Mononuclear cell (primary cell): ENCODE results near the gene LILRB5. TPM values are rescaled to one million over a fixed set of nuclear protein-coding genes. Genes with fewer than 3 reads are reported as not detected.
"Not testable (repeated sequence)": the region's sequence is repeated elsewhere in the genome, so short reads cannot be mapped to it uniquely, and the experiment has no call there.

ENCODE experiments used
- H3K27me3 ChIP-seq: 2 replicates; pipeline ENCODE4 v1.6.0; 2011; ENCODE audit warnings: low read length, control low read depth; ENCODE audit not compliant: insufficient read depth
- H3K4me1 ChIP-seq: 2 replicates; pipeline ENCODE4 v1.5.1; 2011; ENCODE audit warnings: mild to moderate bottlenecking, low read length, control low read depth; ENCODE audit not compliant: insufficient read depth
- H3K4me3 ChIP-seq: 2 replicates; pipeline ENCODE4 v1.5.1; 2011; ENCODE audit warnings: mild to moderate bottlenecking, low read length, moderate library complexity
- H3K9me3 ChIP-seq: 2 replicates; pipeline ENCODE4 v1.5.1; 2011; ENCODE audit warnings: low read depth, mild to moderate bottlenecking, control low read depth, low read length
- total RNA-seq: library from RNA; depleted of rRNA; stranded (reverse); fragments of >200 nt; gene quantifications from one replicate; pipeline ENCODE4 v1.2.3, GENCODE V29; 2012

LILRB5 gene
- total RNA-seq, 1 donor, result 0.10 TPM

DNA sequence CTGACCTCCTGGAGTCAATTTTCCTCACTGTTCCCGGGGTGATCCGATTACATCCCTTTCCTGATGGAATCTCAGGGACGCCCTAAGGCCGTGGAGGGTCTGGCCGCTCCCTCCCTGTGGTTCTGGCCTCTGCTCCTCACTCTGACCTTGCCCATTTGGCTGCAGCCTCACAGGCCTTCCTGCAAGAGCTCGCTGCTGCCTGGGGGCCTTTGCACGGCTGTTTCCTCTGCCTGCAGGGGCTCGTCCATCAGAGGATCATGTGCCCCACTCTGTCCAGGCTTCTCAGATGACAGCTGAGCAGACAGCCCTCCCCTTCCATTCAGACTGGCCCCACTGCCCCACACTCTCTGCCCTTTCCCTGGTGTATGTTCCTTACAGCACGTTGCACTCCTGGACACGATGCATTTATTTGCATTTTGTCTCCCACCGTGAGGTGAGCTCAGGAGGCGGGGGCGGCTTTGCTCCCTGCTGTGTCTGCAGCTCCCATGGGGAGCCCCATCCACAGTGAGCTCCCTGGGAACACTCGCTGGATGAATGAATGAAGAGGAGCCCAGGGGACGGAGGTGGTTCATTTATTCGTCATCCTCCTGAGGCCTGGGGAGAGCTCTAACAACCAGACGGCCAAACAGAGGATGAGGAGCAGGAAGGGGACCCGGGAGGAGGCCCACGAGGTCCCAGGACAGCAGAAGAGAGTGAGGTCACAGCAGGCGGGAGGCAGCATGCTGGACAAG is 39.4 kb downstream of the LILRB5 start:
- not testable (repeated sequence) for H3K27me3 ChIP-seq, H3K4me1 ChIP-seq, H3K4me3 ChIP-seq, H3K9me3 ChIP-seq

DNA sequence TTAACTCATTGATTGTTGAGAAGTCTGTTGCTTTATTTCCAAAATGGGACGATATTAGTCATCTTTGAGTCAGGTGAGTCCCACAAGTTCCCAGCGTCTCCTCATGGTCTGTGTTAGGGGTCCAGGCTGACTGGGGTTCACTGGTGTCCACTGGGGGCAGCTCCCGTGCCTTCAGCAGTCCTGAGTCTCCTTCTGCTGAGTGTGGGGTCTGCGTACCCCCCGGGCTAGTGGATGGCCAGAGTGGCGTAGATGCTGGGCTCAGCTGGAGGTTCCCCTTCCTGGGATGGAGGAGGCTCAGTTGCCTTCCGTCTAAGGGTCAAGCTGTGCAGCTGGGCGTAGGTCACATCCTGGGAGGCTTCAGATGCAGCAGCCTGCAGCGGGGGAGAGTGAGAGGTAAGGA is 40.2 kb downstream of the LILRB5 start:
- Histone ChIP-seq H3K4me1 (peaks cover 6% of the 10 kb centered on the region), H3K4me3 (no peak overlapping the region), H3K9me3 (no peaks in the 10 kb centered on the region), H3K27me3 (no peaks in the 10 kb centered on the region)

DNA sequence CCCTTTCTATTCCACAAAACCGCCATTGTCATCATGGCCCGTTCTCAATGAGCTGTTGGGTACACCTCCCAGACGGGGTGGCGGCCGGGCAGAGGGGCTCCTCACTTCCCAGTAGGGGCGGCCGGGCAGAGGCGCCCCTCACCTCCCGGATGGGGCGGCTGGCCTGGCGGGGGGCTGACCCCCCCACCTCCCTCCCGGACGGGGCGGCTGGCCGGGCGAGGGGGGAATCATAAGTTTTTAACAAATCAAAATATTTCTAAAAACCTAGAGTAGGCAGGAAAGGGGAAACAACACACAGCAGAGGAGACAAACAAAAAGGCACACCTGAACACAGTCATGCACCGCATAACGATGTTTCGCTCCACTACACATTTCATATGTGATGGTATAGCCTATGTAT is 42.3 kb downstream of the LILRB5 start:
- not testable (repeated sequence) for H3K9me3 ChIP-seq, H3K27me3 ChIP-seq, H3K4me3 ChIP-seq
- H3K4me1 ChIP-seq, result peaks cover 26% of the 10 kb centered on the region

DNA sequence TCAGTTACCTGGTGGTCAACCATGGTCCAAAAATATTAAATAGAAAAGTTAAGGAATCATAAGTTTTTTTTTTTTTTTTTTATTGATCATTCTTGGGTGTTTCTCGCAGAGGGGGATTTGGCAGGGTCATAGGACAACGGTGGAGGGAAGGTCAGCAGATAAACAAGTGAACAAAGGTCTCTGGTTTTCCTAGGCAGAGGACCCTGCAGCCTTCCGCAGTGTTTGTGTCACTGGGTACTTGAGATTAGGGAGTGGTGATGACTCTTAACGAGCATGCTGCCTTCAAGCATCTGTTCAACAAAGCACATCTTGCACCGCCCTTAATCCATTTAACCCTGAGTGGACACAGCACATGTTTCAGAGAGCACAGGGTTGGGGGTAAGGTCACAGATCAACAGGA is 42.9 kb downstream of the LILRB5 start:
- peaks cover 32% of the 10 kb centered on the region for H3K4me1 ChIP-seq
- not testable (repeated sequence) for H3K9me3 ChIP-seq

DNA sequence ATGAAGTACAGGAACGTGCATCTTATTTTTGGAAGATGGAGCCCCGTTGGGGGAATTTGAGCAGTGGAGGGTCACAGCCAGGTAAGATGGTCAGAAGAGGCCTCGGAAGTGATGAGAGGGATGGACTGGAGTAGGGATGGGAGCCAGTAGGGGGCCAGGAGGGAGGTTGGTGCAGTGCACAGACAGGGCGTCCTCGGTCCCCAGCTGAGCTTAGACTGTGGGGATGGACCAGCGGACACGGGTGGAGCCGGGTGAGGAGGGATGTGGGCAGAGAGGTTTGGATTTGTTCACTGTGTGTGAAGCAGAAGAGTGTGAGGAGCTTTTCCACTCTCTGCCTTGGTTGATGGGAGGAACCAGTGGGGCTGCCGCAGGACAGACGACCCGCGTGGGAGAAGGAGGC is 45.8 kb downstream of the LILRB5 start:
- no peaks in the 10 kb centered on the region for H3K9me3 ChIP-seq
- H3K4me3 ChIP-seq, result no peak overlapping the region
- no peaks in the 10 kb centered on the region for H3K27me3 ChIP-seq
- peaks cover 61% of the 10 kb centered on the region for H3K4me1 ChIP-seq

More for the DNA sequence above, 42.9 kb downstream of the LILRB5 start:
- not testable (repeated sequence) for H3K27me3 ChIP-seq, H3K4me3 ChIP-seq

DNA sequence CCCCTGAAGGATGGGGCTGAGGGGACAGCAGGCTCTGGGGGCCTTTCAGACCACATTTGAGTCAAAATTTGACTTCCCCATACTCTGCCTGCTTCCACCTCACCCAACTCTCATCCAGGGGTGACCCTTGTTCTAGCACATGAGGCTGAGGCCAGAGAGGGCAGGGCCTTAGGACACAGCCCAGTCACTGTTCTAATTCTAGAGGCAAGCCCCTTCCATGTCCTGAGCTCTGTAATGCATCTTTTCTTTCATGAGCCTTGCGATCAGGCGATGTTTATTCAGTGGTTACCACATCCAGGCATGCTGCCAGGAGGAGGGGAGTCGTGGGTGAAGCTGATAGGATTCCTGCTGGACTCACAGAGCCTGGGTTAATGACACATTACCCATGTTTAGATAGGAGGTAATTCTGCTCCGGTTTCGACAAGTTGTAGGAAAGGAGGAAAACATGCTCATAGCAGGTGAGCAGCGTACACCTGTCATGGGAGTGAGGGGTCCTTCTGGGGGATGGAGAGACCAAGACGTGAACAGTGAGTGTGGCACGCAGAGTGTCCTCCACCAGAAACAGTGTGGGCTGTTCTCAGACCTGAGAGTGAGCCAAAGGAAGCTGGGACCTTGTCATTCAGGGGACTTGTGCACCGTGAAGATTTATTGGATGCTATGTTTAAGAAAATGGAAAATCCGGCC is 47.1 kb downstream of the LILRB5 start:
- Histone ChIP-seq H3K27me3 (no peaks in the 10 kb centered on the region), H3K4me3 (peak overlapping the region; percentile 7), H3K9me3 (no peaks in the 10 kb centered on the region), H3K4me1 (peaks cover 74% of the 10 kb centered on the region)

DNA sequence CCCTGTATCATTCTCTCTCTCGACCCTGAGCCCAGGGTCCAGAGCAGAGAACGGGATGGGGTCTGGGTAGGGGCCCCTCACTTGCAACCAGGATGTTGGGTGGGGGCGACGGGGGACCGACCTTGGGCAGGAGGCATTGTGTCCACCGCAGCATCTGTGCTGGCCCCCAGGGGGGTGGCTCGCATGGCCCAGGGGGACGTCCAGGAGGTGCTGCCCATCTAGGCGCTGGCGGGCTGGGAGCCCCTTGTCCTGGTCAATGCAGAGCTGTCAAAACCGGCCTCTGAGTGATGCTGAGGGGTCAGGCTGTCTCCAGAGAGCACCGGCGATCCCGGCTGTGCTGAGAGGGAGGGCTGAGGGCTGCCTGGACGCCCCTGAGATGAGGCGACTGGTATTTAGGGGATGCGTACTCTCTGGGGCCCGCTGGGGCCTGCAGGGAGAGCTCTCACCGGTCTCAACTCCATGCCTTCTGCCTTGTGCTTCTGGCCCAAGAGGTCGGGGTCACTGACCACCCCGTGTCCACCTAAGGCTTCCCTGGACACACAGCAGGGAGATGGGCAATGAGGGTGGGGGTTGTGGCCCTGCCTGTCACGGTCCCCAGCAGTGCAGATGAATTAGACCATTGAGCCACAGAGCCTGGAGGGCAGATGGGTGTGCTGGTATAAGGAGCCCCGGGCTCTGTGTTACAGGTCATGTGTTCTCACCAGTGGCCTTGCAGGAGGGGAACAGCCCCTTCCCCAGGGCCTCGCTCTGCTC is 47.8 kb downstream of the LILRB5 start:
- Histone ChIP-seq H3K4me3 (no peak overlapping the region), H3K9me3 (no peaks in the 10 kb centered on the region), H3K27me3 (no peaks in the 10 kb centered on the region), H3K4me1 (peaks cover 81% of the 10 kb centered on the region)

DNA sequence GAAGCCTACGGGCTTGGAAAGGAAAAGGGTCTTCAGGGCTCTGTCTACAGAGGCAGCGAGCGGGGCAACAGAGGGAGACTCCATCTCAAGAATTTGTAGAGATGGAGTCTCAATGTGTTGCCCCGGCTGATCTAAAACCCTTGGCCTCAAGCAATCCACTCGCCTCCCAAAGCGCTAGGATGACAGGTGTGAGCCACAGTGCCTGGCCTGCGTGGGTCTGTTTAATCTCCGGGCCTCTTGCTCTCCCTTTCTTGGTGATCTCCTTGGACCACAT is 48.4 kb downstream of the LILRB5 start:
- H3K4me1 ChIP-seq, result peaks cover 87% of the 10 kb centered on the region
- no peaks in the 10 kb centered on the region for H3K27me3 ChIP-seq
- no peak overlapping the region for H3K4me3 ChIP-seq
- H3K9me3 ChIP-seq, result no peaks in the 10 kb centered on the region

DNA sequence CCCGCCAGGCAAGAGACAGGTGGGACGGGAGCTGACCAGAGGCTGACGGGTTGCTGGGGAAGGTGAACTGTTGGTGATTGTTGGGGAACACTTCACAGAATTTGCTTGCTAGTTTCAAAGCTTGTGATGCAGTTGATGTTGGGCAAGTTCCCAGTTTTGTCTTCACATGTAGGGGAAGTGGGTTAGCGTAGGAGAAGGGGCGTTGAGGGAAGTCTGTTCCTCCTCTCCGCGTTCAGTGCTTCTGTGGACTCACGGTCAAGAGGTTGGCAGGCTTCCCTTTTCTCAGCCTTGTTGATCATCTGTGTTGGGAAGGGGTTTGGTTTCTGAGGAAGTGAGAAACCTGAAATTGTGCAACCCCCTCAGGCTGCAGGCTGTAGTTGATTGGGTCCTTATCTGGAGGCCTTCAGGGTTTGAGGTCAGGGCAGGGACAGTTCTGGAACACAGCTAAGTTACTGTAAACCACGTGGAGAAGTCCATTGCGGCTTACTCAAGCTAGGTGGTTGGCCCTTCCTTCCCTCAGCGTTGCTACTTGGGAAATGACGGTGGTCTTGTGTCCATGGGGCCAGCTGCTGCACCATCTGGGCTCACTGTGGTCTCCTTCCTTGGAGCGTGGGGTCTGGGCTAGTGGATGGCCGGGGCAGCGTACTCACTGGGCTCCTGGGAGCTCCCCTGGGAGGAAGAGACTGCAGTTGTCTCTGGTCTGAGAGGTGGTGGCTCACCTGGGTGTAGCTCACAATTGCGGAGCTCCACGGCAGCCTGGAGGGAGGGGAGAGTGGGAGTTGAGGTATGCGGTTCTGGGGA is 48.9 kb downstream of the LILRB5 start:
- Histone ChIP-seq H3K4me1 (peaks cover 92% of the 10 kb centered on the region), H3K4me3 (peak overlapping the region; percentile 13), H3K27me3 (no peaks in the 10 kb centered on the region), H3K9me3 (no peaks in the 10 kb centered on the region)

DNA sequence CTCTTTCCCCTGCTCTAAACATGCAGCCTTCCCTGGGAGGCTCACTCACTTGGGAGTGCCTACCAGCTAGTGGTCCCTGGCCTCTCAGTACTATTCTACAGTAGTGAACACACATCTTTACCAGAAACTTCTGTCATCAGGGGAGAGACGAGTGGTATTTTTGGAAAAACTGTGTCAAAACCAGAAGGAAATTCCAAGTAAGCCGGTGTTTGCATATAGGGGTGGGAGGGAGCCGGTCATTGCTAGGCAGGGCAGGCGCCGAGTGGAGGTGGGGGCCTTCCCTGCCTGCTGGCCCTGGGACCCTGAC is 49.4 kb downstream of the LILRB5 start:
- Histone ChIP-seq H3K27me3 (no peaks in the 10 kb centered on the region), H3K4me3 (peak overlapping the region; percentile 13), H3K4me1 (peaks cover 97% of the 10 kb centered on the region), H3K9me3 (no peaks in the 10 kb centered on the region)

DNA sequence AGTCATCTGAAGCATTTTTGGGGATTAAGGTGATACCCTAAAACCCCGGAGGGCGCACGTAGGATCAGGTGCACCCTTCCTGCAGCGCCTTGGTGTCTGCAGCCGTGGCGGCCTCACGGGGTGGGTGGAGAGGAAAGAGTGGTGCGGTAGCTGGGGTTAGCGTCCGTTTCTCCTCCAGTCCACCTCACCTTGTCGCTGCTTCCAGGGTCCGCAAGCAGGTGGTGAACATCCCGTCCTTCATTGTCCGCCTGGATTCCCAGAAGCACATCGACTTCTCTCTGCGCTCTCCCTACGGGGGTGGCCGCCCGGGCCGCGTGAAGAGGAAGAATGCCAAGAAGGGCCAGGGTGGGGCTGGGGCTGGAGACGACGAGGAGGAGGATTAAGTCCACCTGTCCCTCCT is 49.9 kb downstream of the LILRB5 start:
- H3K9me3 ChIP-seq, H3K27me3 ChIP-seq: not testable (repeated sequence)
- peaks cover 100% of the 10 kb centered on the region for H3K4me1 ChIP-seq
- peak overlapping the region; percentile 13 for H3K4me3 ChIP-seq

DNA sequence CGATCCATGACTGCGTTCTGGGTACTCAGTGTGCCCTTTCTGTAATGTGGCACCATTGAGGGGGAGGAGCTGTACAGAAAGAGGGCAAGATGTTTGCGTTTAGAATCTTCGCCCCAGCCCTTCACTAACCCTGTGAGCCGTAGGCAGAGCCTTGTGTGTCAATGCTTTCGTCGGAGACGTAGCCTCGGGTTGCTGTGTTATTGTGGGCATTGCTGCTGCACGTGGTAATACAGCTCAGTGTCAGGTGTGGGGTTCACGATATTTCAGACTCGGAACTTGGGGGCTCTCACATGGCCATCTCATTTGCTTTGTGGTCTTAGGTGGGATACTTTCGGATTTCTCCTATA is 50.3 kb downstream of the LILRB5 start:
- Histone ChIP-seq H3K4me3 (peak overlapping the region; percentile 23), H3K27me3 (no peaks in the 10 kb centered on the region), H3K9me3 (no peaks in the 10 kb centered on the region), H3K4me1 (peaks cover 100% of the 10 kb centered on the region)

DNA sequence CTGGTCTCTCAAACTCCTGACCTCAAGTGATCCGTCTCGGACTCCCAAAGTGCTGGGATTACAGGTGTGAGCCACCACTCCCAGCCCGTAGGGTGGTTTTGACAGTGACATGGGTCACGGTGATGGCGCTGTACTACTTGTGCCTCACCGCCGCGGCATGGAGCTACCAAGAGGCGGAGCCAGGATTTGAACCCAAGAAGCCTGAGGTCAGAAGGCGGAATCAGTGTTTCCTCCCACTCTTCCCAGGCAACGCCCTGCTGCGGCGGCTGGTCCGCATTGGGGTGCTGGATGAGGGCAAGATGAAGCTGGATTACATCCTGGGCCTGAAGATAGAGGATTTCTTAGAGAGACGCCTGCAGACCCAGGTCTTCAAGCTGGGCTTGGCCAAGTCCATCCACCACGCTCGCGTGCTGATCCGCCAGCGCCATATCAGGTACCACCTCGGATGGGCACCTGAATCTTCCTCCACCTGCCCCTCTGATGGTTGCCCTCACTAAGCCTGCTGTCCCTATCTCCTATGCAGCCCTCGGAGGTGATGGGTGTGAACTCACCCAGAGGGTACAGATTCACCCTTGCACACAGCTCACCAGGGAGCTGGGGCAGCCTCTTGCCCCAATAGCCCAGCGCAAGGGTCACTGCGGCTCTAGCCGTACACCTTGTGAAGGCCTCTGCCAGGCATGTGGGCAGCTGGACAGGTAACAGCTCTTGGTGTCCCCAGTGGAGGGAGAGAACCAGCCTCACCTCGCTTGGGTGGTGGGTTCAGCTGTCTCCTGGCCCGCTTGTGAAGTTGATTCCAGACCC is 50.8 kb downstream of the LILRB5 start:
- Histone ChIP-seq H3K27me3 (no peaks in the 10 kb centered on the region), H3K4me3 (peak overlapping the region; percentile 23), H3K9me3 (no peaks in the 10 kb centered on the region), H3K4me1 (peaks cover 100% of the 10 kb centered on the region)

DNA sequence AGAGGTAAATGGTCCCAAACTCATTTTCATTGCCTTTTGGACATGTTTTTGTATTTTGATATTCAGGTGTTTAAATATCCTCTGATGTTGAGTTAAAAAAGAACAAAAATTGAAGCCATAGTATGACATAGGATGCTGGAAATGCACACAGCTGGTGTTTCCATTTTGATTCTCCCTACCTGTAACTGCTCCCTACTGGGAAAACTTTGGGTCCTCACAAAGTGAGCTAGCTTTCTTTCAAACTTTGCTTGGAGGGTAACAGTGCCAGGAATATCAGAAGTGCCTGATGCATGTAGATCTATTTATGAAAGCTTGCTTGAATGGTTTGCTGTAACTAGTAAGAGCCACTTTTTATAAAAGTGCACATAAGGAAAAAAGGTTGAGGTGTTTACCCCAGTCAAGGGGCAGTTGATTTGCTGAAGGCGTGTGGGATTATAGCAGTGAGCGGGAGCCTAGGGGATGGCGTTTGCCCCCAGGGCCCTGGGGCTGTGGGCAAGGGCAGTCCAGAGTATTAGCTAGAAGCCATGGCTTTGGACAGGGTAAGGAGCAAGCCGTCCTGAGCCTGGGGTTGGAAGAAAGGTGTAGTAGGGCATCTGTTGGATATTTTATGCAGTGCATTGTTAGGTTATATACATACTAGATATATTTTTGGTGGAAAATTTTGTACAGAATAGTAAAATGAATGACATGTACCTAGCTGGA is 52.2 kb downstream of the LILRB5 start:
- Histone ChIP-seq H3K27me3 (no peaks in the 10 kb centered on the region), H3K4me1 (peaks cover 91% of the 10 kb centered on the region), H3K9me3 (no peaks in the 10 kb centered on the region), H3K4me3 (no peak overlapping the region)
